OCI-LY7 (cell line): ENCODE results near the gene PLCB3. TPM values are rescaled to one million over a fixed set of nuclear protein-coding genes. Genes with fewer than 3 reads are reported as not detected.

Experiments used
- BruUV-seq: library from RNA; stranded (reverse); fragments of 400-500 nt; replicated peaks from 2 replicates; lab custom pipeline; 2021; lab: Mats Ljungman, UMichigan
- CTCF ChIA-PET: fragments of 300-600 bp; sonication (Branson Sonifier 250); formaldehyde crosslinking; loops from one replicate; lab custom pipeline; 2022; ENCODE audit warnings: antibody characterized with exemption; ENCODE audit not compliant: unreplicated experiment; lab: Charles Lee
- POLR2A ChIA-PET: fragments of 300-600 bp; sonication (Branson Sonifier 250); formaldehyde crosslinking; loops from one replicate; lab custom pipeline; 2022; ENCODE audit warnings: antibody characterized with exemption; lab: Charles Lee
- DNase-seq: peaks from one replicate; pipeline ENCODE4 v3.0.0-alpha.2; 2015; ENCODE audit warnings: low spot score
- H2AFZ ChIP-seq: fragments of 200-600 bp; sonication (generic), shearing (Covaris generic); 2 replicates; pipeline ENCODE4 v1.6.1; 2014; ENCODE audit warnings: mild to moderate bottlenecking, antibody characterized with exemption, low read length, moderate library complexity
- H3K27ac ChIP-seq: fragments of 200-600 bp; sonication (generic); 2 replicates; pipeline ENCODE4 v1.5.1; 2014; ENCODE audit warnings: mixed run types, low read depth, mild to moderate bottlenecking, moderate library complexity, low read length, inconsistent platforms; ENCODE audit not compliant: poor library complexity, severe bottlenecking
- H3K36me3 ChIP-seq: fragments of 200-600 bp; sonication (generic); 2 replicates; pipeline ENCODE4 v1.6.1; 2014; ENCODE audit warnings: mild to moderate bottlenecking, antibody characterized with exemption, low read length, moderate library complexity, mixed read lengths; ENCODE audit not compliant: insufficient read depth
- H3K4me1 ChIP-seq: fragments of 200-600 bp; sonication (generic); 2 replicates; pipeline ENCODE4 v1.5.1; 2014; ENCODE audit warnings: mild to moderate bottlenecking, low read length; ENCODE audit not compliant: insufficient read depth, poor library complexity, severe bottlenecking
- H3K4me2 ChIP-seq: fragments of 200-600 bp; sonication (generic); 2 replicates; pipeline ENCODE4 v1.6.1; 2014; ENCODE audit warnings: mild to moderate bottlenecking, low read length
- H3K4me3 ChIP-seq: fragments of 200-600 bp; sonication (generic); 2 replicates; pipeline ENCODE4 v1.5.1; 2014; ENCODE audit warnings: mild to moderate bottlenecking, low read depth, low read length; ENCODE audit not compliant: poor library complexity, severe bottlenecking
- H3K79me2 ChIP-seq: fragments of 200-600 bp; sonication (generic); 2 replicates; pipeline ENCODE4 v1.6.1; 2016; ENCODE audit warnings: low read depth, mild to moderate bottlenecking, low read length, moderate library complexity, mixed read lengths; ENCODE audit not compliant: insufficient read depth
- H3K9me2 ChIP-seq: fragments of 200-600 bp; sonication (generic); 2 replicates; pipeline ENCODE4 v1.6.1; 2016; ENCODE audit warnings: mild to moderate bottlenecking, low read length, mixed read lengths; ENCODE audit not compliant: insufficient read depth
- H3K9me3 ChIP-seq: fragments of 200-600 bp; sonication (generic); 2 replicates; pipeline ENCODE4 v1.6.1; 2014; ENCODE audit warnings: mild to moderate bottlenecking, mixed run types, low read length, mixed read lengths
- H4K20me1 ChIP-seq: fragments of 200-600 bp; sonication (generic); 2 replicates; pipeline ENCODE4 v1.6.1; 2014; ENCODE audit warnings: mild to moderate bottlenecking, antibody characterized with exemption, low read length, moderate library complexity, mixed read lengths; ENCODE audit not compliant: insufficient read depth
- CTCF ChIP-seq: fragments of 200-600 bp; sonication (generic); conservative IDR thresholded peaks from 2 replicates; pipeline ENCODE4 v1.5.1; 2014; ENCODE audit warnings: mild to moderate bottlenecking, antibody characterized with exemption, low read length, moderate library complexity, mixed read lengths
- EZH2phosphoT487 ChIP-seq: fragments of 200-600 bp; sonication (generic); IDR thresholded peaks from 2 replicates; pipeline ENCODE4 v1.6.1; 2018; ENCODE audit warnings: low read depth, borderline replicate concordance, mild to moderate bottlenecking, mixed run types, antibody characterized with exemption, low read length, moderate library complexity, mixed read lengths
- intact Hi-C: fragments of 100-400 bp; cut with micrococcal nuclease; formaldehyde crosslinking; loops from one replicate; pipeline ENCODE4 v1.10.0; 2022; ENCODE audit not compliant: unreplicated experiment
- total RNA-seq, 2 experiments: library from RNA; depleted of rRNA in 1 of 2; stranded (reverse); fragments of >200 nt in 1 of 2; shearing (Covaris generic) in 1 of 2; gene quantifications; 2 replicates each; pipeline ENCODE4 v1.2.3, GENCODE V29; 2014 to 2022

The PLCB3 gene
- total RNA-seq, 2 experiments from 2014 or later: 7.6 to 10.3 TPM

GRCh38 chr11:64261556-64262080, 10.3 kb downstream of the PLCB3 start:
- Histone ChIP-seq H3K4me1 (peaks cover 6% of the 10 kb centered on the region), H3K4me2 (no peak overlapping the region), H3K9me2 (no peaks in the 10 kb centered on the region), H3K4me3 (no peak overlapping the region), H2AFZ (no peak overlapping the region), H3K27ac (no peak overlapping the region), H3K79me2 (no peaks in the 10 kb centered on the region), H4K20me1 (no peaks in the 10 kb centered on the region), H3K9me3 (no peaks in the 10 kb centered on the region), H3K36me3 (no peaks in the 10 kb centered on the region)
- TF ChIP-seq CTCF (no peak), EZH2phosphoT487 (no peak)
- CTCF ChIA-PET: no interaction called here
- no TSS peak for BruUV-seq
- no peak for DNase-seq
- POLR2A ChIA-PET: no interaction called here
- intact Hi-C loops: no loop called here

GRCh38 chr11:64262271-64263002, 11.1 kb downstream of the PLCB3 start:
- H4K20me1 ChIP-seq: no peaks in the 10 kb centered on the region
- H3K36me3 ChIP-seq: no peaks in the 10 kb centered on the region
- no peaks in the 10 kb centered on the region for H3K79me2 ChIP-seq
- H3K4me3 ChIP-seq: no peak overlapping the region
- intact Hi-C loops: no loop called here
- H3K27ac ChIP-seq: no peak overlapping the region
- no peak overlapping the region for H2AFZ ChIP-seq
- DNase-seq: no peak
- POLR2A ChIA-PET: no interaction called here
- no peaks in the 10 kb centered on the region for H3K9me2 ChIP-seq
- H3K4me2 ChIP-seq: no peak overlapping the region
- CTCF ChIA-PET: no interaction called here
- no peaks in the 10 kb centered on the region for H3K9me3 ChIP-seq
- peaks cover 6% of the 10 kb centered on the region for H3K4me1 ChIP-seq
- BruUV-seq: no TSS peak
- no peak for TF ChIP-seq EZH2phosphoT487
- no peak for TF ChIP-seq CTCF
